ENCODE data around the gene GHRHR.

GHRHR gene

DNA sequence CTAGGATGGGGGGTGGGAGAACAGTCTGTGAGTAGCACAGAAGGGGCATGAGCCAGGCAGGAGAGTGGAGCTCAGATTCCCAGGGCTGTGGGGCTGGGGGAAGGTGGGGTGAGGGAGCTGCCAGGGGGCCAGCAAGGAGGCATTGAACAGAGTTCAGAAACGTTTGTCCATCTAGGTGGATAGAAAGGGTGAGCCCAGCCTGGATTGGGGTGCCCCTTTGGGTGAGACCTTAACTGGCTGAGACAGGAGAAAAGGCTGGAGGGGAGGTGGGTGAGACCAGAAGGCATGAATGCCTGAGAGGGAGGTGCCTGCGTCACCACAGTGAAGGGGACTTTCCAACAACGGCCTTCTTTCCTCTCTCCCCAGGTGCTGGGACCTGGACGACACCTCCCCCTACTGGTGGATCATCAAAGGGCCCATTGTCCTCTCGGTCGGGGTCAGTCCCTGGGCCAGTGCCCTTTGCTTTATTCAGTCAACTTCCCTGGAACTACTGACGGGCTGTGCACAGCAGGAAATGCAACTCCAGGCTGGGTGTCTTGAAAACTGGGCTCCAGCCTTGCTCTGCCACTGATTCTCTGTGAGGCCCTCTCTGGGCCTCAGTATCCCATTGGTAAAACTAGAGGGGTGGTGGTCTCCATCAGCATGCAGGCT, 11.0 kb downstream of the GHRHR start:
- H3K4me3 ChIP-seq (ENCODE audit: control insufficient read depth, low read depth, low read length): no peak overlapping the region
- peak; percentile 53 for DNase-seq (ENCODE audit: low read depth)
- TF ChIP-seq, protein P1, sequence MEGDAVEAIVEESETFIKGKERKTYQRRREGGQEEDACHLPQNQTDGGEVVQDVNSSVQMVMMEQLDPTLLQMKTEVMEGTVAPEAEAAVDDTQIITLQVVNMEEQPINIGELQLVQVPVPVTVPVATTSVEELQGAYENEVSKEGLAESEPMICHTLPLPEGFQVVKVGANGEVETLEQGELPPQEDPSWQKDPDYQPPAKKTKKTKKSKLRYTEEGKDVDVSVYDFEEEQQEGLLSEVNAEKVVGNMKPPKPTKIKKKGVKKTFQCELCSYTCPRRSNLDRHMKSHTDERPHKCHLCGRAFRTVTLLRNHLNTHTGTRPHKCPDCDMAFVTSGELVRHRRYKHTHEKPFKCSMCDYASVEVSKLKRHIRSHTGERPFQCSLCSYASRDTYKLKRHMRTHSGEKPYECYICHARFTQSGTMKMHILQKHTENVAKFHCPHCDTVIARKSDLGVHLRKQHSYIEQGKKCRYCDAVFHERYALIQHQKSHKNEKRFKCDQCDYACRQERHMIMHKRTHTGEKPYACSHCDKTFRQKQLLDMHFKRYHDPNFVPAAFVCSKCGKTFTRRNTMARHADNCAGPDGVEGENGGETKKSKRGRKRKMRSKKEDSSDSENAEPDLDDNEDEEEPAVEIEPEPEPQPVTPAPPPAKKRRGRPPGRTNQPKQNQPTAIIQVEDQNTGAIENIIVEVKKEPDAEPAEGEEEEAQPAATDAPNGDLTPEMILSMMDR (conservative IDR thresholded peaks at IDR 0.05; ENCODE audit: control insufficient read depth, insufficient read depth, low read depth, low read length): peak; percentile 70

DNA sequence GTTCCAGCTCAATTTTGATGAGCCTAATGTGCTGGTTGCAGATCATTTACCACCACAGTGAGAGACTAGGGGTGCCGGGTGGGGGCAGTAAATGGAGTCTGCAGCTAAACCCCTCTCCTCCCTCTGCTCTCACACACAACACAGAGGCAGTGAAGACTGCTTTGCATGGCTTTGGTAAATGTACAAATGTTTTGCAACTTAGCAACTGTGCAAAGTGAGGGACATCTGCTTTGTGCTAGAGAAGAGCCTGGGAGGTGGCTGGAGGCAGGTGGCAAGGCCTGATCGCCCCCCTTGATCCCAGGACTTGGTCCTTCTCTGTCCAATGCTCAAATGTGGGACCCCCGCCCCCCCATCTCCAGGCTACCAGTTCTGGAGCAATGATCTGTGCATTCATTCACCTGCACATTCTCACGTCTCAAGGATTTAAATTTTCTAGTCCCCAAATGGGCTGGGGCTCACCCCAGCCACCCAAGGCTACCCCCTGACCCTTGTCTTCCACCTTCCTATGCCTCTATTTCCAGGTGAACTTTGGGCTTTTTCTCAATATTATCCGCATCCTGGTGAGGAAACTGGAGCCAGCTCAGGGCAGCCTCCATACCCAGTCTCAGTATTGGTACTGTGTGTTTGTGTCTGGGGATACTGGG, 11.6 kb downstream of the GHRHR start:
- TF ChIP-seq, protein P1 (conservative IDR thresholded peaks at IDR 0.05; ENCODE audit: control insufficient read depth, insufficient read depth, low read depth, low read length): no peak
- no peak overlapping the region for H3K4me3 ChIP-seq (ENCODE audit: control insufficient read depth, low read depth, low read length)
- DNase-seq (ENCODE audit: low read depth): no peak

DNA sequence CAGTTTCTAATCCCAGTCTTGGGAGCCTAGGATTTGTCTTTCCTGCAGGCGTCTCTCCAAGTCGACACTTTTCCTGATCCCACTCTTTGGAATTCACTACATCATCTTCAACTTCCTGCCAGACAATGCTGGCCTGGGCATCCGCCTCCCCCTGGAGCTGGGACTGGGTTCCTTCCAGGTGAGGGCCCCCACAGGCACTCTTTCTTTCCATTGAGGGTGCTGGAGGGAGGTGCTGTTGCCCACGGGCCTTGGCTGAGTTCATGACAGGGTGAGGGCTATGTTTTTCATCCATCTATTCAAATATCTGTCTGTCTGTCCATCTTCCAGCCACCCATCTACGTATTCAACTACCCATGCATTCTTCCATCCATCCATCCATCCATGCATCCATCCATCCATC, 12.6 kb downstream of the GHRHR start:
- DNase-seq (ENCODE audit: low read depth): no peak
- TF ChIP-seq, protein P1 (conservative IDR thresholded peaks at IDR 0.05; ENCODE audit: control insufficient read depth, insufficient read depth, low read depth, low read length): no peak
- no peak overlapping the region for H3K4me3 ChIP-seq (ENCODE audit: control insufficient read depth, low read depth, low read length)

DNA sequence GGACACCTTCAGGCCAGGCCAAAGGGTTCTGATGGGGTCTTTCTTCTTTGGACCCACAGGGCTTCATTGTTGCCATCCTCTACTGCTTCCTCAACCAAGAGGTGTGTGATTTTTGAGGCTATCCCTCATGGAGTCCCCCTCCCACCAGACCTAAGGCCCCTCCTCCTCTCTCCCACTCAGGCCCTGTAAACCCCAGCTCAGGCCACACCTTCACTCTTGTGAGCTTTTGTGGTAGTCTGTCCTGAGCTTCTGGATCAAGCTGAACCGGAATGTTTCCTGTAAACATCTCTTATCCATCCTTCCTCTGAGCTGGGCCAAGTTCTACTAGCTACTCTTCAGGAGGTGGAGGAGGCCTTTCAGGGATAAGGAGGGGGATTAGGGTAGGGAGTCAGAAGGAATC, 13.5 kb downstream of the GHRHR start:
- TF ChIP-seq, protein P1 (conservative IDR thresholded peaks at IDR 0.05; ENCODE audit: control insufficient read depth, insufficient read depth, low read depth, low read length): no peak
- H3K4me3 ChIP-seq (ENCODE audit: control insufficient read depth, low read depth, low read length): no peak overlapping the region
- DNase-seq (ENCODE audit: low read depth): no peak

DNA sequence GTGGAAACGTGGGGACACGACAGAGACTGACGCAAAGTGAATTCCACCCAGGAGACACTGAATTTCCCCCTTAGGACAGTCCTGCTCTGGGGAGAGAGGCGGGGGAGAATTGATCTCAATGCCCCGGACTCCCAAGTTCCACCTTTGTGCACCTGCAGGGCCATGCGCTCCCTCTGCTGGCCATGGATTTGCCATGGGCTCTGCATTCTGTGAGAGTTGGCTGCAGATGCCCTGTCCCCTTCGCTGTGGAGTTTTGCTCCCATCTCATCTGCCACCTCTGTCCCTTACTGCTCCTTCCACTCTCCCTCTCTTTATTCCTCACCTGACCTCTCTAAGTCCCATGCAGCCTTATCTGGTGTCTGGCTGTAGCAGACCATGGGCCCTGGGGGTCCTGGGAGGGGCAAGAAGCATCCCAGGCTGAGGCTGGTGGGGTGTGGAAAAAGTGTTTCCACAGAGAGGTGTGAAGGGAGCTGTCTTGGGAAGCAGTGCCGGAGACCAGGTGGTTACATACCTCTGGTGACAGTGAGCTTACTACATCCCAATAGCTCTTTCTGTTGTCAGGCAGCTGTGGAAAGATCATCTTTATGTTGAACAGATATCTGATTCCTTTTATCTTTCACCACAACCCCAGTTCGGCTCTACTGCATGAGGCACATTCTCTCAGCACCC, 14.3 kb downstream of the GHRHR start:
- no peak overlapping the region for H3K4me3 ChIP-seq (ENCODE audit: control insufficient read depth, low read depth, low read length)
- TF ChIP-seq, protein P1 (conservative IDR thresholded peaks at IDR 0.05; ENCODE audit: control insufficient read depth, insufficient read depth, low read depth, low read length): peak; percentile 46
- DNase-seq (ENCODE audit: low read depth): peak; percentile 6

DNA sequence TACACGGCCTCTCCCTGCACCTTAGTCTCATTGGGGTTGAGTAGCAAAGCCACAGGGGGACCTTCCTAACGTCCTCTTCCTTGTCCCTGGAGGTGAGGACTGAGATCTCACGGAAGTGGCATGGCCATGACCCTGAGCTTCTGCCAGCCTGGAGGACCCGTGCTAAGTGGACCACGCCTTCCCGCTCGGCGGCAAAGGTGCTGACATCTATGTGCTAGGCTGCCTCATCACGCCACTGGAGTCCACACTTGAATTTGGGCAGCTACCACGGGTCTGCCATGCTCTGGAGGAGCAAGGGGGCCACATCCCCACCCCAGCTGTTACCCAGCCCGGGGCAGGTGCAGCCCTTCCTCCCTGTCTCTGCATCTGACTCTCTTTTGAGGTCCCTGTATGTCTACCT, 15.3 kb downstream of the GHRHR start:
- H3K4me3 ChIP-seq (ENCODE audit: control insufficient read depth, low read depth, low read length): no peak overlapping the region
- DNase-seq (ENCODE audit: low read depth): no peak
- TF ChIP-seq, protein P1 (conservative IDR thresholded peaks at IDR 0.05; ENCODE audit: control insufficient read depth, insufficient read depth, low read depth, low read length): no peak
